BJ (cell line): ENCODE results near the gene MEST. TPM values are rescaled to one million over a fixed set of nuclear protein-coding genes. Genes with fewer than 3 reads are reported as not detected.
A peak's percentile ranks its signal among the peaks of the same experiment; 100 is the strongest.

ENCODE experiments used
- CTCF ChIA-PET: fragments of 350-600 bp; formaldehyde crosslinking; extraction: SDS; loops from one replicate; lab custom pipeline; 2021; ENCODE audit warnings: antibody characterized with exemption, inconsistent platforms; lab: Yijun Ruan, JAX
- POLR2A ChIA-PET: fragments of 300-600 bp; sonication (Branson Sonifier 250); formaldehyde crosslinking; extraction: SDS; loops from one replicate; lab custom pipeline; 2021; ENCODE audit warnings: antibody characterized with exemption; lab: Charles Lee
- DNase-seq: peaks from one replicate; pipeline ENCODE4 v3.0.0-alpha.2; 2011; ENCODE audit warnings: low read depth
- H3K27me3 ChIP-seq: 2 replicates; pipeline ENCODE4 v1.6.0; 2011; ENCODE audit warnings: low read length; ENCODE audit not compliant: control insufficient read depth, insufficient read depth
- H3K36me3 ChIP-seq: 2 replicates; pipeline ENCODE4 v1.5.1; 2011; ENCODE audit warnings: low read length; ENCODE audit not compliant: control insufficient read depth, insufficient read depth
- H3K4me3 ChIP-seq: 2 replicates; pipeline ENCODE4 v1.5.1; 2011; ENCODE audit warnings: low read depth, mild to moderate bottlenecking, control low read depth, low read length
- CTCF ChIP-seq: IDR thresholded peaks from 2 replicates; pipeline ENCODE4 v1.5.1; 2011; ENCODE audit warnings: low read depth, mild to moderate bottlenecking, control low read depth, inconsistent platforms, low read length, moderate library complexity; ENCODE audit not compliant: insufficient read depth
- polyA plus RNA-seq: library from polyadenylated mRNA; depleted of rRNA; stranded (reverse); fragments of >200 nt; gene quantifications from 2 replicates; pipeline ENCODE4 v1.2.3, GENCODE V29; 2011

MEST gene
- polyA plus RNA-seq, 1 experiment = 122 TPM

GRCh38 chr7:130485734-130486113, 6.2 kb upstream of the MEST start:
- Histone ChIP-seq H3K36me3 (no peaks in the 10 kb centered on the region), H3K4me3 (no peak overlapping the region), H3K27me3 (peaks cover 10% of the 10 kb centered on the region; the same call in 1 of the 2 replicates)
- ChIA-PET POLR2A (no interaction called here), CTCF (no interaction called here)
- no peak for DNase-seq
- TF ChIP-seq CTCF = no peak

DNA sequence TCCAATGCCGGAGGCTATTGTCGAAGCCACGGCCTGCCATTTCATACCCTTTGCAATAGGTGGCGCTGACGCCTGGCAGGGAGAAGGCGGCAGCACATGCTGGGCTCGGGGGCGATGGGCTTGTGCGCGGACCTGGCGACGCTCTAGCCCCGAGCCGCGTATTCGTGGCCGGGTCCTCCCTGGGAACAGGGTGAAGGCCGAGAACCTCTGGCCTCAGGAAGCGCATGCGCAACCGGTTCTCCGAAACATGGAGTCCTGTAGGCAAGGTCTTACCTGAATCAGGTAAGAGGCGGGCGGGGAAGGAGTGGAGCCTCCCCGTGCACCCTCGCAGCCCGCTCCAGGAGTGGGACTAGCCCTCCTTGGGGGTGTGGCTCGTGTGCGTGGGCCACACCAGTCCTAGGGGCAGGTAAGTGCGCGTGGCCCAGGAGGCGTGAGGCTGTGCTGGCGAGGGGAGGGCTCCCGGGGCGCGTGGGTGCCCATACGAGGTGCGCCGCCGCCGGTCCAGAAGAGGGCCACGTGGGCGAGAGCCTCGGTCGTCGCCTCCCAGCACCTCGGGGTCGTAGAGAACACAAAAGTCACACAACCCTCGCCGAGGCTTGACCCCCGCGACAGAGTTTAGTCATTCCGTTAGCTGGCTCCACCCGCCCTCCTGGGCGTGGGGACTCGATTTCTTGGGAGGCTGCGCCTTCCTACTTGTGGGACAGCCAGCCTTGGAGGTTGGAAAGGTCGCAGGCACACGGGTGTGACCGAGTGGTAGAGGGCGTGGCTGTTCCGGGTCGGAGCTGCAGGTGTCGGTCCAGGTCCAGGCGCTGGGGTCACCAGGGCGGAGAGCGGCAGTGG, 5.6 kb upstream of the MEST start:
- Histone ChIP-seq H3K27me3 (peaks cover 10% of the 10 kb centered on the region; the same call in 1 of the 2 replicates), H3K36me3 (no peaks in the 10 kb centered on the region), H3K4me3 (peak overlapping the region; percentile 5; the same call in 1 of the 2 replicates)
- ChIA-PET CTCF (no interaction called here), POLR2A (no interaction called here)
- no peak for DNase-seq
- peak; percentile 48 for TF ChIP-seq CTCF

- no peak for DNase-seq
- CTCF ChIA-PET = no interaction called here
- Histone ChIP-seq H3K4me3 (no peak overlapping the region), H3K36me3 (no peaks in the 10 kb centered on the region), H3K27me3 (peaks cover 10% of the 10 kb centered on the region; the same call in 1 of the 2 replicates)
- TF ChIP-seq CTCF = no peak
- POLR2A ChIA-PET = interaction anchor here (0.6 kb wide), 1 partner anchor 192 kb away, joined by 3 read pairs; no protein-coding TSS in a partner anchor
Measured at GRCh38 chr7:130486954-130487436, 4.9 kb upstream of the MEST start.

DNA sequence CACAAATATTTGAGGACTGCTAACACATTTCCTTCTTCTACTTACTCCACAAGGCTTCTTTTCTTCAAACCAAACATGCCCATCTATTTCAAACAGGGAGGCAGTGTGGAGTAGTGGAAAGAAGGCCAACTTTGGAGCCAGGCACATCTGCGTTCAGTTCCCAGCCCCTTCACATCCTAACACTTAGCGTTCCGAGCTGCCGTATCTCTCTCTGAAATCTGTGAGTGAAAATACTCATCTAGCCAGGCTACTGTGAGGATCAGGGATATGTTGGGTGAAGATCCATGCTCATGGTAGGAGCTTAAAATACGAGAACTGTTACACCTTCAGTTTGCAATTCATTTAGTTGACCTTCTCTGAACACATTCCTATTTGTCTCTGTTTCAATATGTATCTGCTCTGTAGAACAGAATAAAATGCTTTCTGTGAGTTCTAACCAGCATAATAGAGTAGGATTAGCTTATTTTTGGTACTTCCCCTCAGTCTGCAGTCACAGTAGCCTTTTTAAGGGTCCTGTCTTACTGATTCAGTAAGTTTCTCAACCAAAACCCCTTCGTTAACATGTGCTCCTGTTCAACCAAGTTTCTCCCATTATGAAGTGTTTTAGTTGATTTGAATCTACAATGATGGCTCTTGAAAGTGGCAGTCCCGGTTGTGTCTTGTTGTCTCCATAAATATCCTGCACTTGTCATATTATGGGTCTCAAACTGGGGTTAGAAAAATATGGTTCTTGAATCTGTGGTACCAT, 3.3 kb upstream of the MEST start:
- POLR2A ChIA-PET = no interaction called here
- TF ChIP-seq CTCF = no peak
- DNase-seq = no peak

More for the DNA sequence above, 3.3 kb upstream of the MEST start:
- Histone ChIP-seq H3K36me3 (no peaks in the 10 kb centered on the region), H3K27me3 (peaks cover 6% of the 10 kb centered on the region; the same call in 1 of the 2 replicates), H3K4me3 (no peak overlapping the region)
- CTCF ChIA-PET = no interaction called here
